ENCODE measurements around the gene PDXK. TPM values are rescaled to one million over a fixed set of nuclear protein-coding genes. Genes with fewer than 3 reads are reported as not detected.

The PDXK gene
- total and polyA plus RNA-seq, 12 donors = 43.0 to 202 (median 95.3) TPM

GRCh38 chr21:43783098-43783700 is 64.3 kb downstream of the PDXK start:
- no peak for TF ChIP-seq CTCF (IDR thresholded peaks at IDR 0.05)
- TF ChIP-seq POLR2A (IDR thresholded peaks at IDR 0.05) = no peak
- Histone ChIP-seq H3K4me1 (replicated peaks in 1 of 2) (no peaks in the 10 kb centered on the region), H3K9me3 (replicated peaks in 1 of 3) (no peaks in the 10 kb centered on the region), H3K27me3 (no peaks in the 10 kb centered on the region), H3K36me3 (replicated peaks in 1 of 2) (no peaks in the 10 kb centered on the region), H3K4me3 (no peak overlapping the region), H3K27ac (no peak overlapping the region)
- intact Hi-C loops (cut with DNase I) = no loop called here
- 71 to 78% (median 72%) methylated on average over 16 to 17 of the region's 17 CpGs for WGBS, 4 donors
- peak in 1 of 7 donors; percentile 60 for DNase-seq

- H3K4me1 ChIP-seq (replicated peaks in 1 of 2) = peaks cover 0 to 7% of the 10 kb centered on the region in 2 donors
- intact Hi-C loops (cut with DNase I) = no loop called here
- H3K9me3 ChIP-seq (replicated peaks in 1 of 3) = no peaks in the 10 kb centered on the region
- no peak overlapping the region for H3K27ac ChIP-seq
- H3K36me3 ChIP-seq (replicated peaks in 1 of 2) = no peaks in the 10 kb centered on the region
- no peak for DNase-seq
- TF ChIP-seq CTCF (IDR thresholded peaks at IDR 0.05) (no peak), POLR2A (IDR thresholded peaks at IDR 0.05) (no peak)
- H3K4me3 ChIP-seq = no peak overlapping the region
- no peaks in the 10 kb centered on the region for H3K27me3 ChIP-seq
- 40 to 51% (median 46%) methylated on average over 3 of the region's 3 CpGs for WGBS, 4 donors
Measured at GRCh38 chr21:43785134-43785533, 66.2 kb downstream of the PDXK start.

- Histone ChIP-seq H3K4me1 (replicated peaks in 1 of 2) (peaks cover 0 to 16% of the 10 kb centered on the region in 2 donors), H3K9me3 (replicated peaks in 1 of 3) (no peaks in the 10 kb centered on the region), H3K27ac (no peak overlapping the region), H3K4me3 (no peak overlapping the region), H3K36me3 (replicated peaks in 1 of 2) (no peaks in the 10 kb centered on the region), H3K27me3 (no peaks in the 10 kb centered on the region)
- intact Hi-C loops (cut with DNase I) = no loop called here
- DNase-seq = no peak
- TF ChIP-seq POLR2A (IDR thresholded peaks at IDR 0.05) (no peak), CTCF (IDR thresholded peaks at IDR 0.05) (no peak)
- WGBS, 4 donors = 85 to 89% (median 87%) methylated on average over 13 to 18 of the region's 18 CpGs
Measured at GRCh38 chr21:43786300-43786806, 67.4 kb downstream of the PDXK start.

- TF ChIP-seq POLR2A (IDR thresholded peaks at IDR 0.05) (no peak), CTCF (IDR thresholded peaks at IDR 0.05) (no peak)
- Histone ChIP-seq H3K4me3 (no peak overlapping the region), H3K27ac (no peak overlapping the region), H3K27me3 (no peaks in the 10 kb centered on the region), H3K9me3 (replicated peaks in 1 of 3) (no peaks in the 10 kb centered on the region), H3K4me1 (replicated peaks in 1 of 2) (peaks cover 0 to 16% of the 10 kb centered on the region in 2 donors), H3K36me3 (replicated peaks in 1 of 2) (peaks cover 0 to 4% of the 10 kb centered on the region in 2 donors)
- 90 to 94% (median 94%) methylated on average over 13 to 38 of the region's 38 CpGs for WGBS, 4 donors
- intact Hi-C loops (cut with DNase I) = no loop called here
- no peak for DNase-seq
Measured at GRCh38 chr21:43786807-43787440, 68.0 kb downstream of the PDXK start.

Measured in adrenal gland (tissue), 12 donors.